GM18505 (cell line): ENCODE results near the gene SGMS1.

ENCODE experiments used
- ATAC-seq: cut with Tn5 transposase; IDR thresholded peaks from one replicate; pipeline ENCODE4 v1.9.1; 2021; ENCODE audit not compliant: unreplicated experiment
- POLR2A ChIP-seq: IDR thresholded peaks from 4 replicates; pipeline ENCODE4 v1.6.1; 2011; ENCODE audit warnings: borderline replicate concordance; ENCODE audit not compliant: insufficient read depth, insufficient read length; ENCODE audit errors: extremely low read depth

Gene SGMS1

DNA sequence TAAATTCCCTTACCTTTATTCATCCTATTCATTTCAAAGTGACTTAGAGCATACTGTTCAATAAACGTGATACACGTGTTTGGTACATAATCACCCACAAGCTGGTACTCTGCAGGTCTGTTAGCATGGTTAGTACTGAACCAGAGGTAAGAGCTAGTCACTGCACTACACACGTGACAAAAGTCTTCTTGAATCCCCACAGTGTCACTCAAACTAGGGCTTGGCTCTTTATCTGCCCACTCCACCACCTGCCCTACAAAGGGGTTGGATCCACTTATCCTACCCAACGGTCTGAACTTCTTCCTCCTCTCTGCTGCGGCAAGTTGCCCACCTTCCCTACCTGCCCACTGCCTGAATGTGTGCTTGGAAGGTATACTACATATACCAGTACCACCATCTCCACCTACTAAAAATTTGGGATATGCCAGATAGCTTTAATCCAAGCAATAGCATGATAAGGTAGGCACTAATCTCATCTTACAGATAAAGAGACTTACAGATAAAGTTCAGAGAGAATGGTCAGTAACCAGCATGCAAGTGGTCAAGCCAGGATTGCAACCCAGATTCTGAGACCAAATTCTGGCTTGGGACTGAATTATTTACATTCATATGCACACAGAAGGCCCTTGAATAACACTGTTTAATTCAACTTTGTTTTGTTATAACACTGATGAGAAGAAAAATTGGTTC is 92.2 kb downstream of the SGMS1 start:
- TF ChIP-seq POLR2A: no peak

DNA sequence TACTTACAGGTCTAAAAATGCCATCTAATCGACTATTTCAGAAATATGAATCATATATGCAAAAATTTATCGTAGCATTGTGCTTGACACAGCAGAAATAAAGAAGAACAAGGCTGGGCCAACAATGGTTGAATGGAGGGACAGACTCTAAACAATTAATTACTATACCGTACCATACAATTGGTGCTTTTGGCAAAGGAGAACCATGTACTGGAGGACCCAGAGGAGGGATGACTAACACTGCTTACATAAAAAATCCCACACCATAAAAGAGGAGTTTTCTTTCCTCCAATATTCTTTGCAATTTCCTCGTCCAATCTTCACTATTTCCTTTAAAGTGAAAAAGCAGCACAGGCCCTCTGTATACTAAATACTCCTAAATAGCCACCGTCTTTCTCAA is 94.1 kb downstream of the SGMS1 start:
- TF ChIP-seq POLR2A: no peak
- ATAC-seq: no peak

More for the DNA sequence above, 92.2 kb downstream of the SGMS1 start:
- ATAC-seq: no peak

DNA sequence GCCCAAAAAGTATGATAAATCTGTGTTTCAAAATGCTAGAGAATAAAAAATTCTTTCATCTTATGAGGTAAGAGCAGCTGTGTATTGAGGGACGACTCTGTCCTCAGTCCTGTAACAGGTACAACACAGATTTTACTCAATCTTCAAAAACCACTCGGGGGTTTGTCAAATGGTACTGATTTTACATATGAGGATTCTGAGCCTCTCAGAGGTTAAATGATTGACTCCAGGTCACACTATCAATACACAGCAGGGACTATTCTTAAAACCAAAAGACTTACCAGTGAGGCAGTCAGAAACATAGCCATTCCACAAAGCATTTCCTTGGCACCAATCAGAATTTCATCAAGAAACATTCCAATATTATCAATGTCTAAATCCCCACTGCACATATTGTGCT is 95.5 kb downstream of the SGMS1 start:
- no peak for TF ChIP-seq POLR2A
- no peak for ATAC-seq

DNA sequence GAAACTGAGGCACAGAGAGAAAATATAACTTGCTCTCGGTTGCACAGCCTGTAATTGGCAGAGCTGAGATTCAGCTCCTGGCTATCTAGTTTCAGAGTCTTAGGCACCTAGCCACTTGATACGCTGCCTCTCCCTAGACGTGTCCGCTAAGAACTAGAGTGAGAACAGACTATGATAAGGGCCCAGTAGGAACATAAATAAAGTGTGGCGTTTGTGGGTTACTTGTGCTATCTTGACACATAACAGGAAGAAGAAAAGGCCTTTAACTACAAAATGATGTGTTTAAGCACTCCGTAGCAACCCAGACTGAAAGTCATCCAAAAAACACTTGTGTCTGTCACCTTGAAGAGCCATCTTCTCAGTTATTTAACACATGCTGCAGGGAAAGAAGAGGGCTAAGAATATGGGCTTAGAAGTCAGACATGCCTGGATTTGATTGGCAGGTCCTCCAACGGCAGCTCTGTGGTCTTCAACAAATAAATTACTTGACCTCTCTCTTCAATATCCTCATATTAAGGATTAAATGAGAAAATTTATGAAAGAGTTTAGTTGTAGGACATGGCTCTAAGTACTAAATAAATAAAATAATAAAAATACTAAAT is 96.2 kb downstream of the SGMS1 start:
- ATAC-seq: no peak
- no peak for TF ChIP-seq POLR2A

- TF ChIP-seq POLR2A: no peak
- ATAC-seq: no peak
Measured at GRCh38 chr10:50526185-50526584, 97.6 kb downstream of the SGMS1 start.

DNA sequence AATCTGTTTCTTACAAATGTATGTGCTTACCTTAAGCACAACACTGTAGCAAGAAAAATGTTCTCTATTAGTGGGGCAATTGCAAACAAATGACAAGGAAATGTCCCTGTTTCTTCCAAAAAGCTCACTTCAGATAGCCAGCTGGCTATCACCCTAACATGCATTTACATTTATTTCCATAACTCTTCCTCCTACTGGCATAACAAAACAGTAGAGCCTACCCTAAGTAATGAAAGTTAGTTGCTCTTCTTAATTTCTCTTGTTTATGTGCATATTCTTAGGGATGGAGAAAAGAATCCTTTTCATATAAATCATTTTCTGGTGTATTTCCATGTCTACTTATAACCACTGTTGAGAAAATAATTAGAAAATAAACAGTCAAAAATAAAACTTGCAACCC is 100.4 kb downstream of the SGMS1 start:
- ATAC-seq: no peak
- TF ChIP-seq POLR2A: no peak

DNA sequence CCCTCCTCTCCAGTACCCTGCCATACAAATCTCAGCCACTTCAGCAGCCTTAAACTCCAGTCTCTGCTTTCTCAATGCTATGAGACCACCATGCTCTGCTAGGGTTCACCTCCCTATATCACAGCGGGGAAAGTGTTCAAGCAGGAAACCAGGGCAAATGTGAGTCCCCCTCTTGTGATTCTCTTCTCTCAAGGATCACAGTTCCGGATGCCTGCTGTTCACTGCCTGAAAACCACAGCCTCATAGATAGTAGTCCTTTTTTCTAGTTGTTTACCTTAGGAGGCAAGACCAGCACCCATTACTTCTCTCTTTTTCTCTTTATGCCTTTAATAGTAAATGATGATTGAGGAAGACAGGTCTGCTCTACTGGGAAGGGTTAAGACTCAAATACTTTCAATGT is 100.8 kb downstream of the SGMS1 start:
- no peak for ATAC-seq
- no peak for TF ChIP-seq POLR2A

DNA sequence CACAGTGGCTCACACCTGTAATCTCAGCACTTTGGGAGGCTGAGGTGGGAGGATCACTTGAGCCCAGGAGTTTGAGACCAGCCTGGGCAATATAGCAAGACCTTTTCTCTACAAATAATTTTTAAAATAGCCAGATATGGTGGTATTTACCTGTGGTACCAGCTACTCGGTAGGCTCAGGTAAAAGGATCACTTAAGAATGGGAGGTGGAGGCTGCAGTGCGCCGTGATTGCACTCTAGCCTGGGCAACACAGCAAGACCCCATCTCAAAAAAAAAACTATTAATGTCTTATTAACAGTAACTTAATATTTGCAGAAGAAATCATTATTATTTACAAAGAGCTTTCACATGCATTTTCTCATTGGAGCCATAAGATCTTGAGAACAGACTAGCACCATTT is 103.6 kb downstream of the SGMS1 start:
- no peak for TF ChIP-seq POLR2A
- ATAC-seq: no peak

DNA sequence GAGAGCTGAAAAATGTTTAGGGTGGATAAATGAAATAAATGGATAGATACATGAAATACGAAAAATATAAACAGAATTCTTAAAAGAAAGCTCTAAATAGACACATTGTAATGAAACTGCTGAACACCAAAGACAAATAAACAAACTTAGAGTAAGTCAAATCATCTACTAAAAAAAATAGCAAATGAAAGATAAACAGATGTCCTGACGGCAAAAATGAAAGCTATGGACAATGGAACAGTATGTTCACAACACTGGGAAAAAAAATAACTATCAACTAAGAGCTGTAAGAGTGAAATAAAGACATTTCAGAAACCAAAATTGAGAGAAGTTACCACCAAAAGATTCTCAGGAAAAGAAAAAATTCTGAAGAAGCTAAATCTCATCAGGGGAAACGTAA is 106.1 kb downstream of the SGMS1 start:
- ATAC-seq: no peak

GRCh38 chr10:50516171-50516570 is 107.6 kb downstream of the SGMS1 start:
- TF ChIP-seq POLR2A: no peak
- no peak for ATAC-seq

More for the DNA sequence above, 106.1 kb downstream of the SGMS1 start:
- no peak for TF ChIP-seq POLR2A

DNA sequence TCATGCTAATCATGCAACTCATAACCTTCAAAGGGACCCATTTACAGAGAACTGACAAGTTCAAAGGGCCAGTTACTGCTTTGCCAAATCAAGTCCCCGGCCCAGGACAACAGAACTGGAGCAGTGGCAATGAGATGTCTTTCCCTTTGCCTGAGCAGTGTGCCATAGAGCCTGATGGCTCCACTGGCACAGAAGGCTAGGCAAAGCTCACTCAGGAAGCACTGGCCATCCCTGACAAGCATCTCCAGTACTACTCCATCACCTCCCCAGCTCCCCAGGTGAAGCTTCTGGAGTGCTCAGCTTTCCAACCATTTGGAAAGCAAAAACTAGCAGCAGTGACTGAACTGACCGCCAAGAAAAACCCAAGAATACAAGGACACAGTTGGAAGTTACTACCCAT is 108.3 kb downstream of the SGMS1 start:
- no peak for TF ChIP-seq POLR2A
- ATAC-seq: no peak

DNA sequence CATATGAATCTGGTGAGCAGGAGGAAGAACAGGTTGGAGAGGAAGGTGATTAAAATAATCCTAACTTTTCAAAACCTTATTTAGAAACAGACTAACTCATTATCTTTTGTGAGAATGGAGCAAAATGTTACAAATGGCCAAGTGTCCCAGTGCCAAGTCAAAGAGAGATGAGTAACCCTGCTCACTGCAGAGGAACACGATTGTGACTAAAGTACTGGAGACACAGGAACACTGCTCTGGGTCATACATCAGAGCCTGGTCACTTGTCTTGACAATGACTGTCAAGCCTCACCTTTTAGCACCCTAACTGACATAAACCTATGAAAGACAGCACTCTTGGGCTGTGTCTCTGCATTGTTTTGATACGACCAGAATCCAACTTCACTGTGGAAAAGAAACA is 108.8 kb downstream of the SGMS1 start:
- TF ChIP-seq POLR2A: no peak
- no peak for ATAC-seq

DNA sequence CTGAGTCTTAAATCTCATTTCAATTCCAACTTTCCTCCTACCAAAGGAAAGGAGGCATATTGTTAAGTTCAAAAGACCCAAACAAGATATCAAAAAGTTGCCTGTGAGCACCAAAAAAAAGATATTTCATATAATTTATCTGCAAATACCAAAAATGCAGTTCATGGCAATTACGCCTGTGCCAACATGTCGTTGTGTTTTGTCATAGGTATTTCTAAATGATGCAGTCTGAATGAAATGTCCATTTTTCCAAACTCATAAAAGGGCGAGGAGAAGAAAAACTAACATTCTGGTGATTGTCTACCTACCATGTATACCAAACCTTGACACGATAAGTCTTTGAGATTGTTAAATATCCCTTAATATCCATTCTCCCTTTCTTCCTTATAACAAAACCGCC is 109.8 kb downstream of the SGMS1 start:
- ATAC-seq: no peak
- no peak for TF ChIP-seq POLR2A

- no peak for TF ChIP-seq POLR2A
- ATAC-seq: peak; percentile 39
Measured at GRCh38 chr10:50512743-50513416, 110.9 kb downstream of the SGMS1 start.

DNA sequence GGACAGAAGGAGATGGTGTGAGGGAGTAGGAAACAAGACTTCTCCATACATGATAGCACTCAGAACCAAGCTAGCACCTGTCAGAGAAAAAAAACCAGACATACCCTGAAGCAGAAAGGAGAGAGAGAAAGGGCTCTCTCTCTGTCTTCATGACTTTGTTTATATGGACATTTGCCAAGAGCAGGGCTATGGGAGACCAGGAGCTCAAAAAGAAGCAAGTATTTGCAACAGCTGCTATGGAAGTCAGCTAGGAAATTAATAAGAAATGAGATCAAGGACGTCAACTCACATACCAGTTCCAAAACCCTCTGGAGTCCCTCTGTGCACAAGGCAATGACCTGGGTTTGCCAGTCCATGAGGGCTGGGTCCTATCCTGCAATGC is 111.6 kb downstream of the SGMS1 start:
- ATAC-seq: no peak
- TF ChIP-seq POLR2A: no peak
